GM18498 (cell line): ENCODE results near the gene VAPB.

ENCODE experiments used
- ATAC-seq: cut with Tn5 transposase; IDR thresholded peaks from one replicate; pipeline ENCODE4 v1.9.1; 2021; ENCODE audit warnings: mild to moderate bottlenecking, moderate library complexity; ENCODE audit not compliant: unreplicated experiment

VAPB gene

DNA sequence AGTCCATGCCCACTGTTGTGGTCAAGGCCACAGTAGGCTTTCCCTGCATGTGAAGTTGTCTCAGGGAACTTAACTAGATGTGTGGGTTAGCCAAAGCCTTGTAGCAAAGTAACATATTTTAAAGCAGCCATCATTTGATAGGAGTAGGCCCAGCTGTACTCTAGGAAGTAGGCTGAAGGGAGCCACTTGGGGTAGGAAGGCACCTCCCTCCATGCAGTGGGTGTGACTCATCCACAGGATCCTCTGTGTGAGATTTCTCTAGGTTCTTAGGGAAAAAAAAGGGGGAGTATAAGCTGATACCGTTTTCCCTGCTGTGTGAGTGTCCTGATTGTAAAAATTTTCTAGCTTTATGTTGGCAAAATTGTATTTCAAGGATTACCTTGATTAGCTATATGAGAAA, 44.7 kb downstream of the VAPB start:
- no peak for ATAC-seq

GRCh38 chr20:58434326-58434725, 45.3 kb downstream of the VAPB start:
- ATAC-seq, result no peak

DNA sequence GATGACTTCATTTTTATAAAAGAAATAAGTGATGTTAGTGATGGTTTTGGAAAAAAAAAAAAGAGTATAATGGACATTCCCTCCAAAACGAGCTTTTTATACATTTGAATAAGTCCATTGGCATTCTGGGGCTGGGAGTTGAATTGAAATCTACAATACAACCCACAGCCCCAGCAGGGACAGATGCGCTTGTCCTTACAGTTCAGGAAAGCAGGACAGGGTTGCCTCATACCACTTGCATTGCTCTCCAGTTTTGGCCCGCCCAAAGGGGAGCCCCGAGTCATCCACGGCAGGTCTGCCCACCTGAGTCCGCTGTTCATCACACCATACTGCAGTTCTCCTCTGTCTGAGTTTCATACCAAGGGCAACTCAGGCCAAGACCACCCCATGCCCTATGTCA, 46.2 kb downstream of the VAPB start:
- no peak for ATAC-seq

DNA sequence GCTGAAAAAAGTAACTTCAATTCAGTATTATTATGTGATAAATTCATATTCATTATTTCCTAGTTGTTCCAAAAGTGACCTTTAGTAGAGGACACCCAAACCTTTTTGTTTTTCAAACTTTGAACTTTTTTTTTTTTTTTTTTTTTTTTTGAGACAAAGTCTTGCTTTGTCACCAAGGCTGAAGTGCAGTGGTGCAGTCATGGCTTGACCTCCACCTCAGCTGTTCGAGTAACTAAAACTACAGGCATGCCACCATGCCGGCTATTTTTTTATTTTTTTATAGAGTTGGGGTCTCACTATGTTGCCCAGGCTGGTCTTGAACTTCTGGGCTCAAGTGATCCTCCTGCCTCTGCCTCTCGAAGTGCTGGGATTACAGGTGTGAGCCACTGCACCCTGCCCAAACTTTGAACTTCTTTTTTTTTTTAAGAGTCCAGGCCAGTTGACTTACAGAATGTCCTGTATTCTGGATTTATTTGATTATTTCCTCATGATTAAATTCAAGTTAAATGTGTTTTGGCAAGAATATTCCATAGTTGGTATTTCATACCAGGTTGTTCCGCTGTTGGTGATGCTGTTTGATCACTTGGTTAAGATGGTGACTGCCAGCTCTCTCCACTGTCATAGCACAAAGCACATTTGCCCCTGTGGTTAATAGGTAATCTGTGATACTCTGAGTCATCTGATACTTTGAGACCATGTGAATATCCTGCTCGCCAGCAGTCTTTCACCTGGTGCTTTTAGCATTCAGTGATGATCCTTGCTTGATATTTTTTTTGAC, 48.0 kb downstream of the VAPB start:
- peak; percentile 66 for ATAC-seq

GRCh38 chr20:58438970-58439808, 50.2 kb downstream of the VAPB start:
- no peak for ATAC-seq

DNA sequence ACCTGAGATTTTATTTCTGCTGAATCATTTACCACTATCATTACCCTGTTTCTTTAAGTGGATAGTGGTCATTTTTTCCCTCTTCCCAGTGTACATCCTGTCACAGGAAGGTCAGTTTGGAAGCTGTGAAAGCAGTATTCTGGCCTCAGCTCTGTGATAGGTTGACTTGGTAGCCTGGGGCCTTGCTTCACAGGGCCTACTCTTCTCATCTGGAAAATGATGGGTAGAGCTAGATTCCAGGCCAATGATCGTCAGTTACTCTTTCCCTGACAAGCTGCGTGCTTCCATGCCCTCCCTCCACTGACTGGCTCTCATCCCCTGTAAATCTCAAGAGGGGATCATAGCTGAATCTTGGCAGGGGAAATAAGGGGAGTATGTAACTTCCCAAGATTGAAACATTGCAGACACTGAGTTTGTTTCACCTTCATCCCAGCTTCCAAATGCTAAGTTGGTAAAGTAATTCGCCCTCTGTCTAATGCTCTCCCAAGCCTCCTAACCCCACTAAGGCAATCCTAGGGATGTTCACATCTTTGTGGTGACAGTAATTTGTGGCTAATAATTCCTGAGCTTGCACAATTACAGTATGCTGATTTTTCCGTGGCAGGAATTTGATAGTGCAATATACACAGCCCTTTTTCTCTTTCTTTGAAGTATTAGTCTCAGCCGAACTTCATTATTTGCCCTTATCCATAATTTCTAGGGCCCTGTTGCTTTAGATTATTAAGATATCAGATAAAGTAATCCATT, 51.2 kb downstream of the VAPB start:
- no peak for ATAC-seq

GRCh38 chr20:58441723-58442122, 52.7 kb downstream of the VAPB start:
- no peak for ATAC-seq

DNA sequence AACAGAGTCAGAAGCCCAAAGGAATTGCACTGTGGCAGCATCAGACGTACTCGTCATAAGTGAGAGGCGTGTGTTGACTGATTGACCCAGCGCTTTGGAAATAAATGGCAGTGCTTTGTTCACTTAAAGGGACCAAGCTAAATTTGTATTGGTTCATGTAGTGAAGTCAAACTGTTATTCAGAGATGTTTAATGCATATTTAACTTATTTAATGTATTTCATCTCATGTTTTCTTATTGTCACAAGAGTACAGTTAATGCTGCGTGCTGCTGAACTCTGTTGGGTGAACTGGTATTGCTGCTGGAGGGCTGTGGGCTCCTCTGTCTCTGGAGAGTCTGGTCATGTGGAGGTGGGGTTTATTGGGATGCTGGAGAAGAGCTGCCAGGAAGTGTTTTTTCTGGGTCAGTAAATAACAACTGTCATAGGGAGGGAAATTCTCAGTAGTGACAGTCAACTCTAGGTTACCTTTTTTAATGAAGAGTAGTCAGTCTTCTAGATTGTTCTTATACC, 55.8 kb downstream of the VAPB start:
- ATAC-seq, result no peak

DNA sequence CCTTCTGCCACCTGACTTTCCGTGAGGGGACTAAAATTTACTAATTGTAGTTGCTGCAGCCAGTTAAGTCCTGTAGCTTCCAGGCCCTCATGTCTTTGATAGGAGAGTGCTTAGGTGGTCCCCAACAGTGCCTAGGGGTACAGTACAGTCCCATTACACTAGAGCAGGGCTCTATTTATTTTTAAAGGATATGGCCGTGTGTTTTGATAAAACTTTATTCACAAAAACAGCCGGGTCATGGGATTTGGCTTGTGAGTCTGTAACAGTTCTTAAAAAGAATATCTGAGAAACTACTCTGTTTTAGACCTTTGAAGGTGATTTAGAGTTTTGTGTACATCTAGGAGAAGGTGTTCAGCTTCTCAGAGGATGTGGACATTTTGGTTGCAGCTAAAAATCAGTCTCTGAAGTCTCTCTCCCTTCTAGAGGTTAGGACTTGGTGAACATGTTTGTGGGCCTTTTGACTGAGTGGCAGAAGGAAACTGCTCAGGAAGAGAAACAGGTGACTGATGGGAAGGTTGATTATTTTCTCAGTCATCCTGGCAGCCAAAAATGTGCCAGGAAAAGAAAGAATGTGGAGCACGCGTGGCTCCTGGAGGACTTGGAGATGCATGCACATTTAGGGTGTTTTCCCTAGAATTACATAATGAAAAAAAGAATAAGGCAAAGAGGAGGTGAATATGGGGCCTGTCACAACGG, 57.4 kb downstream of the VAPB start:
- no peak for ATAC-seq

- no peak for ATAC-seq
Measured at GRCh38 chr20:58446960-58447265, 57.9 kb downstream of the VAPB start.

DNA sequence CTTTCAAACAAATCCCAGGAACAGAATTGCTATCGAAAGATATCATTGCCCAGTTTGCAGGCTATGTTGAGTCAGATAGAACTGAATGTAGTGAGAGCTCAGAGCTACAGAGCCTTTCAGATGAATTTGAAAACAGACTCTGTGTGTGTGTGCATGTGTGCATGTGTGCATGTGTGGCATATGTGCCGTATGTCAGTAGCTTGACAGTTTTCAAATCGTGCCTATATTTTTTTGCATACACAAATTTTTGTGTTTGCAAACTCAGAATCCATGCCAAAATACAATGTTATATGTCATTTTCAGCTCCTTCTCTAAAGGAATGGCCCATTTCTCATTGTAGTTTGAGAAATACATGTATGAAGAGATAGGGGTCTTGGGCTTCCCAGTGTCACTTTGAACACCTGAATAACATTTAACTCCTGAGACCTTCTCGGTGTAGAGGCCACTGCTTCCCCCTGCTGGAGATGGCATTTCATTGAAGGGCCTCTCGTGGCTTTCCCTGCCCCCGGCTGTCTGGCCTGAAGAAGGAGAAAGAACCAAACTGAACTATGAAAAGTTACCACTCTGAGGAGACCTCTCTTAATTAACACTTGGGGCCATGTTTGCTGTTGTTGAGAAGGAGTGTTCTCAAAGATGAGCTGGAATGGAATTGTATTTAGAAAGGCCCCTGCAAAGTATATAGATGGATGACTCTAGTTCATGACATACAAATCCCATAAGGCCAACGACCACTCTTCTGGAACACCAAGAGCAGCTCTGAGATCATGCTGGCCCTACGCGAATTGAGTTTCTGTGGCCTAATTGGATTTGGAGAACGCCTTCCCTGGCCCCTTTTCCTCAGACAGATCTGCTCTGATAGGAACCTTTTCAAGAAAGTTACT, 58.7 kb downstream of the VAPB start:
- no peak for ATAC-seq

- no peak for ATAC-seq
Measured at GRCh38 chr20:58448958-58449357, 59.9 kb downstream of the VAPB start.

DNA sequence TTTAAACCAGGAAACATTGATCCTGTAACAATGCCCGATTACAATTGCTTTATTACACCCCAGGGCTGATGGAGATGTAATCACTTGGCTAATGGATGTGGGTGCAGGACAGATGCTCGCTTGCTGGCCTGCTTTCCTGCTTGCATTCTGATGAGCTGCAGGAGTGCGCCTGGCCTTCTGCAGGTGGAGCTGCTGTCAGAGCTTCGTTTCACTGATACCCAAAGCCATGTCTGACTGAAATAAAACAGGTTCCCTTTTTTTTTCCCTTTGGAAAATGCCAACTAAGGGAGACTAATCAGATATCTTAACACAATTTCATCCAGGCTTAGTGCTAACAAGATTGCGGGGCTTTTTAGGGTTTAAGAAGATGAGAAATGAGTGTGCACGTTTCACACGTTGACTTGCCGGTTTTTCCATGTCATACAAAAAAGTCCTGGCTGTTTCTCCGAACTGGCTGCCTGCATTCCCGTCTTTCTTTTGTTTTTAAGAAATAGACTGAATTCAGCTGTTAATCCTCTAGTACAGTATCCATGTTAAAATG, 60.7 kb downstream of the VAPB start:
- ATAC-seq, result no peak

- ATAC-seq, result peak; percentile 47
Measured at GRCh38 chr20:58450254-58450653, 61.2 kb downstream of the VAPB start.

DNA sequence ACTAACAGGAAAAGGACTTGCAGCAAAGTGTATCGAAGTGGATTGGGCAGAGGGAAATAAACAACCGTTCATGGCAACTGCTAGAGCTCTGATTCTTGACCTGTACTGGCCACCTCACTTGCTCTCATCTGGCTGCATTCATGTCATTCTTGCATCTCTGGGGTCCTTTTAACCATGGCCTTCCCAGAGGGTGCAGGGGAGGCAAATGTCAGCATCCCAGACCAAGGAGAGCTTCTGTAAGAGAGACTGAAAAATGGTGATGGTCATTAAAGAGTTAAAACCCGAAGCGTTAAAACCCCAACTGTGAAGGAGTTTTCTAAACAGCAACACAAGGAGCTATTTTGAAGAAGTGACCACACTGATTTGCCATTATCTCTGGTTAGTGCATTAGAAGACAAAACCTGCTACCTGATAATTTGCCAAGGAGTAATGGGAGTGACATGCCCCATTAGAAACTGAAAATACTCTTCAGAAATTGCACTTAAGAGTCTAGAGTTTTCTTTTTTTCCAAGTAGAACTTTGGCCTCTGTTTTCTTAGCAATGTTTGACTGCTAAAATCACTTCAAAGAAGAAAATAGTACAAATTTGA, 63.7 kb downstream of the VAPB start:
- no peak for ATAC-seq

DNA sequence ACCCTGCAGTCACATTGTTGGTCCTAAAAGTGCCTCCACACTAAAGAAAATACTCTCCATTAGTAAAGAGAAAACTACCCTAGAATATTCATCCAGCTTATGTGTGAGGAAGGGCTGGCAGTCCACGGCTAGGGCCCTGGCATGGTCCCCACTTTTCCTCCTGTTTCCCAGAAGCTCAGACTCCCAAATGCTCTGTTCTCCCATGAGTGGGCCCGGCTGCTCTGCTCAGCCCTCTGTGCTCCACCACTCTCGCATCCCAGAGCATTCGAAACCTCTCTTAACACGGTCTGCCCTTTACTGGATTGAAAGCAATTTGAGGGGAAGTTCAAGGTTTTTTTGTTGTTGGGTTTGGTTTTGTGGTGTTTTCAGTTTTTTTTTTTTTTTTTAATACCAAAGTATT, 64.4 kb downstream of the VAPB start:
- no peak for ATAC-seq

DNA sequence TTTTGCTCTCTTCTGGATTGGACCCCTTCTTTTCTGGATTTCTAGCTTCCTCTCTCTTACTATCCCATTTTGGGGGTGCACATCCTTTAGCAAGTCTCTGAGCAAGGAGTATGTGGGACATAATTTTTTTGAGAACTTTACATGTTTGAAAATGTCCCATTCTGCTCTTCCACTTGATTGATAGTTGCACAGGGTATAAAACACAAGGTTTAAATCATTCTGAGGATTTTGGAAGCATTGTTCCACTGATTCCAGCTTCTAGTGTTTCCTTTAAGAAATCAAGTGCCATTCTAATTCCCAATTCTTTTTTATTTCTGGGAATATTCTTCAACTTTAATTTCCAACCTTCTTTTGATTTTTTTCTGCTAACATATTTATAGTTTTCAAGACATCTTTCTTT, 65.4 kb downstream of the VAPB start:
- no peak for ATAC-seq

DNA sequence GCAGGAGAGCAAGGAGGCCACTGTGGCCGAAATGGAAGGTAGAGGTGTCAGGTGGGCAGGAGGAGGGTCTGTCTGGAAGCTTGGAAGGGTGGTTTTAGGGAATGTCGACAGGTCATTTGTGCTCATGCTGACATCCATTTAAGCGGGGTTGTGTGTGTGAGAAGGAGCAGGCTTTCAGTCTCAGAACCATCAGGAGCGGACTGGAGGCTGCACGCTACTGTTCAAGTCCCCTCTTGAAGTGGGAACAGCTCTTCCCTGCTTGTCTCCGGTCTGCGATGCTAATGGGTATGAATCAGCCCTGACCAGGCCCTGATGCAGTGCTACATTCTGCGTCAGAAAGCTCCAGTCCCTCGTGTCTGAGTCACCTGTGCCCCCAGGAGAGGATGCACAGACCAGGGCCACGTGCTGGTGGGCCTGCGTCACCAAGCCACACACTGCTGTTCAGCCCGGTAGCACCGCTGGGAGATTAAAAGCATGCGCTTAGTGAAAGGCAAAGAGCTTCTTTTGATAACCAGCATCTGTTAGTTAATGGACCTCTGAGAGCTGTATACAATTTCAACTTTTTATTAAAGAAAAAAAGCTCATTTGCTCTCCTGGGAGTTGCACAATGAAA, 68.2 kb downstream of the VAPB start:
- no peak for ATAC-seq
